ENCODE data around the gene LKAAEAR1. TPM values are rescaled to one million over a fixed set of nuclear protein-coding genes. Genes with fewer than 3 reads are reported as not detected.
A peak's percentile ranks its signal among the peaks of the same experiment; 100 is the strongest.

LKAAEAR1 gene
- total and polyA plus RNA-seq, 2 of the 13 experiments (the other 11 are each of a cell fraction or from before 2014, with no cell fraction given), result not detected

GRCh38 chr20:64067005-64067632 is 17.1 kb downstream of the LKAAEAR1 start (continued):
- TF ChIP-seq HNF1B (CRISPR knock-in tag; IDR thresholded peaks at IDR 0.05) (no peak), RFX3 (CRISPR knock-in tag; IDR thresholded peaks at IDR 0.05) (no peak), POGK (CRISPR knock-in tag; conservative IDR thresholded peaks at IDR 0.05) (no peak), MEF2D (CRISPR knock-in tag; IDR thresholded peaks at IDR 0.05) (no peak)

GRCh38 chr20:64065974-64066343 is 18.2 kb downstream of the LKAAEAR1 start:
- ChIA-PET POLR2A (interaction anchor here (0.6 to 3.7 kb wide), 7 partner anchors 10 to 327 kb away, joined by 3 to 34 read pairs (median 8); partner anchors contain the start of genes OPRL1, PRPF6, RGS19 and SLC2A4RG), CTCF (ENCODE audit: low intra/inter-chr PET ratio, low total read pairs) (no interaction called here)
- ATAC-seq (0 out of 3 replicates have a peak, but pooled peaks have one; percentile 0), FAIRE-seq (peak; percentile 52), DNase-seq (ENCODE audit: low spot score) (no peak)
- H3K9ac ChIP-seq (ENCODE audit: insufficient read depth, low read depth, low read length), result no peak overlapping the region
- WGBS (ENCODE audit: low lambda C conversion rate), result 0% methylated on average over 3 of the region's 5 CpGs
- in situ Hi-C loops (cut with HindIII; ENCODE audit: extremely low pct_ligation_motif_present, low pct_unique_long_range_greater_than_20kb) (no loop called here), intact Hi-C loops (cut with micrococcal nuclease; ENCODE audit: unreplicated experiment) (loop anchor here (2.0 kb wide), 1 partner anchor 15 kb away; the partner anchor contains the start of gene OPRL1)
- H3K27ac ChIP-seq (ENCODE audit: extremely low read length, insufficient read depth, low read length), result no peak overlapping the region
- peaks cover 3 to 11% of the 10 kb centered on the region in 2 experiments; a peak in 2 of 5 replicates for H3K27me3 ChIP-seq (ENCODE audit: control insufficient read depth in 1 of 2, insufficient read depth in 2 of 2, low read length in 2 of 2)
- H3K4me1 ChIP-seq (ENCODE audit: insufficient read depth, low read length), result peaks cover 56% of the 10 kb centered on the region
- H3K9me3 ChIP-seq (ENCODE audit: low read length), result no peaks in the 10 kb centered on the region
- H3K36me3 ChIP-seq (replicated peaks in 1 of 2; ENCODE audit: control insufficient read depth in 1 of 2, insufficient read depth in 2 of 2, low read length in 2 of 2), result no peaks in the 10 kb centered on the region
- H4K20me1 ChIP-seq (ENCODE audit: insufficient read depth, low read length), result peaks cover 4% of the 10 kb centered on the region; the same call in 1 of the 2 replicates
- peak overlapping the region; percentile 95 for H3K4me2 ChIP-seq (ENCODE audit: low read depth, low read length)
- no TSS peak for BruUV-seq (replicated peaks)
- no peaks in the 10 kb centered on the region for H3K79me2 ChIP-seq (ENCODE audit: insufficient read depth, low read length)
- peak overlapping the region in 1 of 3 experiments; percentile 98; a peak in 1 of 6 replicates for H3K4me3 ChIP-seq (replicated peaks in 1 of 3; ENCODE audit: insufficient read depth in 1 of 3, low read depth in 2 of 3, low read length in 3 of 3)
- no peak overlapping the region for H2AFZ ChIP-seq (ENCODE audit: low read length)
- TF ChIP-seq NFKBIZ (CRISPR knock-in tag; IDR thresholded peaks at IDR 0.05) (no peak), NR2F6 (IDR thresholded peaks at IDR 0.05) (0 out of 2 replicates have a peak, but pooled peaks have one; percentile 30), NR2F6 (CRISPR knock-in tag; IDR thresholded peaks at IDR 0.05) (peak; percentile 58), KLF6 (CRISPR knock-in tag; IDR thresholded peaks at IDR 0.05) (no peak), ZC3H13 (CRISPR knock-in tag; IDR thresholded peaks at IDR 0.05) (0 out of 2 replicates have a peak, but pooled peaks have one; percentile 40), ZSCAN25 (CRISPR knock-in tag; IDR thresholded peaks at IDR 0.05) (0 out of 2 replicates have a peak, but pooled peaks have one; percentile 4), ZNF382 (CRISPR knock-in tag; IDR thresholded peaks at IDR 0.05; ENCODE audit: borderline replicate concordance) (no peak), CSRNP1 (CRISPR knock-in tag; IDR thresholded peaks at IDR 0.05) (no peak), POLR2AphosphoS5 (IDR thresholded peaks at IDR 0.05; ENCODE audit: low read depth, low read length) (peak; percentile 51; the same call in 1 of the 2 replicates), MEIS2 (CRISPR knock-in tag; IDR thresholded peaks at IDR 0.05) (no peak), CTCF (CRISPR knock-in tag; IDR thresholded peaks at IDR 0.05) (no peak), LCORL (IDR thresholded peaks at IDR 0.05) (no peak), LCORL (CRISPR knock-in tag; IDR thresholded peaks at IDR 0.05) (peak; percentile 34)

Data from HepG2 (cell line).